Neural progenitor cell (in vitro differentiated cells): ENCODE results near the gene UNC13D. TPM values are rescaled to one million over a fixed set of nuclear protein-coding genes. Genes with fewer than 3 reads are reported as not detected.

ENCODE experiments used
- DNase-seq: peaks from one replicate; pipeline ENCODE4 v3.0.0-alpha.2; 2016; ENCODE audit warnings: low spot score
- H2AFZ ChIP-seq: fragments of 200-600 bp; sonication (generic); replicated peaks from 2 replicates; pipeline ENCODE4 v1.6.1; 2016; ENCODE audit warnings: antibody characterized with exemption
- H3F3A ChIP-seq: fragments of 200-600 bp; sonication (generic); 2 replicates; pipeline ENCODE4 v1.6.1; 2016; ENCODE audit warnings: antibody characterized with exemption, low read depth
- H3K27ac ChIP-seq: fragments of 200-600 bp; sonication (generic); 2 replicates; pipeline ENCODE4 v1.5.1; 2016; ENCODE audit warnings: mild to moderate bottlenecking
- H3K27me3 ChIP-seq: fragments of 200-600 bp; sonication (generic); 2 replicates; pipeline ENCODE4 v1.6.1; 2016; ENCODE audit warnings: mild to moderate bottlenecking, moderate library complexity
- H3K36me3 ChIP-seq: fragments of 200-600 bp; sonication (generic); 2 replicates; pipeline ENCODE4 v1.5.1; 2016
- H3K4me1 ChIP-seq: fragments of 200-600 bp; sonication (generic); 2 replicates; pipeline ENCODE4 v1.6.1; 2016; ENCODE audit warnings: mixed run types
- H3K4me2 ChIP-seq: fragments of 200-600 bp; sonication (generic); 2 replicates; pipeline ENCODE4 v1.6.1; 2016
- H3K4me3 ChIP-seq: fragments of 200-600 bp; sonication (generic); 2 replicates; pipeline ENCODE4 v1.5.1; 2016
- H3K79me2 ChIP-seq: fragments of 200-600 bp; sonication (generic); 2 replicates; pipeline ENCODE4 v1.6.1; 2016; ENCODE audit warnings: low read depth
- H3K9ac ChIP-seq: fragments of 200-600 bp; sonication (generic); 2 replicates; pipeline ENCODE4 v1.6.1; 2016
- H3K9me3 ChIP-seq: fragments of 200-600 bp; sonication (generic); 2 replicates; pipeline ENCODE4 v1.5.1; 2016; ENCODE audit warnings: low read depth
- H4K20me1 ChIP-seq: fragments of 200-600 bp; sonication (generic); 2 replicates; pipeline ENCODE4 v1.6.1; 2016; ENCODE audit warnings: low read depth
- H3K27ac Mint-ChIP-seq: 3 replicates; pipeline ENCODE4 v1.8.0; 2021; ENCODE audit warnings: mixed read lengths
- H3K27me3 Mint-ChIP-seq: 2 replicates; pipeline ENCODE4 v1.8.0; 2022; ENCODE audit warnings: low read depth, mild to moderate bottlenecking, inconsistent platforms, moderate library complexity, mixed read lengths; ENCODE audit not compliant: insufficient read depth
- H3K36me3 Mint-ChIP-seq: 3 replicates; pipeline ENCODE4 v1.8.0; 2021; ENCODE audit warnings: mixed read lengths
- H3K4me1 Mint-ChIP-seq: 3 replicates; pipeline ENCODE4 v1.8.0; 2021; ENCODE audit warnings: mixed read lengths
- H3K4me3 Mint-ChIP-seq: 3 replicates; pipeline ENCODE4 v1.8.0; 2021; ENCODE audit warnings: mild to moderate bottlenecking, moderate library complexity, mixed read lengths
- H3K9me3 Mint-ChIP-seq: 3 replicates; pipeline ENCODE4 v1.8.0; 2020; ENCODE audit warnings: mixed read lengths
- CTCF ChIP-seq: fragments of 200-600 bp; sonication (generic); IDR thresholded peaks from 2 replicates; pipeline ENCODE4 v1.5.1; 2017; ENCODE audit warnings: antibody characterized with exemption, mild to moderate bottlenecking
- EZH2 ChIP-seq: fragments of 200-600 bp; sonication (generic); IDR thresholded peaks from 2 replicates; pipeline ENCODE4 v1.6.1; 2017; ENCODE audit warnings: antibody characterized with exemption, mild to moderate bottlenecking, moderate library complexity
- EZH2phosphoT487 ChIP-seq: fragments of 200-600 bp; sonication (generic); IDR thresholded peaks from 2 replicates; pipeline ENCODE4 v1.6.1; 2017; ENCODE audit warnings: antibody characterized with exemption
- total RNA-seq: library from RNA; depleted of rRNA; stranded (reverse); fragments of >200 nt; gene quantifications from 2 replicates; pipeline ENCODE4 v1.2.3, GENCODE V29; 2015; ENCODE audit warnings: low replicate concordance

The UNC13D gene
- total RNA-seq, 1 donor from 2014 or later, result 0.09 TPM

- no peaks in the 10 kb centered on the region for H3K9me3 Mint-ChIP-seq
- H3K4me2 ChIP-seq, result no peak overlapping the region
- no peak overlapping the region for H3K9ac ChIP-seq
- H3K27ac Mint-ChIP-seq, result no peak overlapping the region
- no peaks in the 10 kb centered on the region for H3K79me2 ChIP-seq
- TF ChIP-seq EZH2 (no peak), EZH2phosphoT487 (no peak), CTCF (no peak)
- peaks cover 19% of the 10 kb centered on the region for H3K4me1 Mint-ChIP-seq
- no peaks in the 10 kb centered on the region for H3K9me3 ChIP-seq
- H2AFZ ChIP-seq, result no peak overlapping the region
- H3K27ac ChIP-seq, result no peak overlapping the region
- no peak overlapping the region for H3K4me3 ChIP-seq
- H3K4me3 Mint-ChIP-seq, result no peak overlapping the region
- peaks cover 47% of the 10 kb centered on the region for H3K27me3 ChIP-seq
- peaks cover 6% of the 10 kb centered on the region for H3K4me1 ChIP-seq
- H3K36me3 ChIP-seq, result no peaks in the 10 kb centered on the region
- H4K20me1 ChIP-seq, result no peaks in the 10 kb centered on the region
- H3F3A ChIP-seq, result peaks cover 24% of the 10 kb centered on the region
- H3K36me3 Mint-ChIP-seq, result no peaks in the 10 kb centered on the region
- peaks cover 37% of the 10 kb centered on the region for H3K27me3 Mint-ChIP-seq
- DNase-seq, result no peak
These were observed 31.2 kb upstream of the UNC13D start for GRCh38 chr17:75875182-75875939.

DNA sequence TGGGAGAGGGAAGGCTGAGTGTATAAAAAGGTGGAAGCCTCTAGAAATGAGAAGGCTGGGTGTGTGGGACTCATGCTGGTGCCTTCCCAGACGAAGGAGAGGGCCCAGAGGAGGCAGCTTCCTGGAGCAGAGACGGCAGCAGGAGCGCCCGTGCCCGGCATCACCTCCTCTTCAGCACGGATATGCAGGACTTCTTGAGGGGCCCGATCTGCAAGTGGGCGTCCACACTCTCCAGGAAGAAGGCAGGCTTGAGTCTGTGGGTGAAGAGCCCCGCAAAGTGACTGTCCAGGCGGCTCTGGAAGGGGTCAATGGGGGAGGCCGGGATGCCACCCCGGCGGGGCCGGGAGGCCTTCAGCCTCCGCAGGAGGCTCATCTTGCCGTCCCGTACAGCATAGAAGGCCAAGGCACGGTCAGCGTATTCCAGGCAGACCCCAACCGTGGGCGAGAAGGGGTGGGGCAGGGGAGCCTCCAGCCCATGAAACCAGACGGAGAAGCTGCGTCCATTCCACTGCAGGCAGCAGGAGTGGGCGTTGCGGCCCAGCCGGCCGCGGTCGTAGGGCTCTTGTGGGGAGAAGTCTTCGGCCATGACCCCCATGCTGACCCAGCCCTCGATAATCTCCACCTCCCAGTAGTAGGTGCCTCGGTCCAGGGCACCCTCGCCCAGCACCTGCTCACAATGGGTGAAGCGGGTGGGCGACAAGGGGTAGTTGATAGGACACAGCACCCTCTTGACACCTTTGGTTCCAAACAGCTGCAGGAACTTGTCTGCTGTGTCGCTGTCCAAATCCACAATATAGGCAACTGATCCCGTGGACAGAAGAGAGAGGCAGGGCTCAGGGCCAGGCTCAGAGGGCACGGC is 30.3 kb upstream of the UNC13D start:
- TF ChIP-seq EZH2 (no peak), CTCF (no peak), EZH2phosphoT487 (no peak)
- Histone ChIP-seq H3K4me1 (peaks cover 6% of the 10 kb centered on the region), H3F3A (peaks cover 24% of the 10 kb centered on the region), H3K4me2 (no peak overlapping the region), H2AFZ (no peak overlapping the region), H3K9ac (no peak overlapping the region), H3K9me3 (no peaks in the 10 kb centered on the region), H3K4me3 (no peak overlapping the region), H3K27me3 (peaks cover 39% of the 10 kb centered on the region), H4K20me1 (no peaks in the 10 kb centered on the region), H3K79me2 (no peaks in the 10 kb centered on the region), H3K27ac (no peak overlapping the region), H3K36me3 (no peaks in the 10 kb centered on the region)
- no peak overlapping the region for H3K27ac Mint-ChIP-seq
- peaks cover 27% of the 10 kb centered on the region for H3K4me1 Mint-ChIP-seq
- no peak for DNase-seq
- H3K9me3 Mint-ChIP-seq, result no peaks in the 10 kb centered on the region
- no peak overlapping the region for H3K4me3 Mint-ChIP-seq
- H3K36me3 Mint-ChIP-seq, result no peaks in the 10 kb centered on the region
- peaks cover 31% of the 10 kb centered on the region for H3K27me3 Mint-ChIP-seq

GRCh38 chr17:75873587-75874322 is 29.6 kb upstream of the UNC13D start:
- Mint-ChIP-seq H3K4me1 (peaks cover 33% of the 10 kb centered on the region), H3K36me3 (no peaks in the 10 kb centered on the region), H3K4me3 (no peak overlapping the region), H3K9me3 (no peaks in the 10 kb centered on the region), H3K27ac (no peak overlapping the region), H3K27me3 (peaks cover 23% of the 10 kb centered on the region)
- Histone ChIP-seq H3K4me3 (no peak overlapping the region), H3K4me1 (peaks cover 6% of the 10 kb centered on the region), H3K27me3 (peaks cover 31% of the 10 kb centered on the region), H2AFZ (no peak overlapping the region), H4K20me1 (no peaks in the 10 kb centered on the region), H3K9me3 (no peaks in the 10 kb centered on the region), H3K79me2 (no peaks in the 10 kb centered on the region), H3K9ac (no peak overlapping the region), H3K36me3 (no peaks in the 10 kb centered on the region), H3K4me2 (no peak overlapping the region), H3F3A (peaks cover 16% of the 10 kb centered on the region), H3K27ac (no peak overlapping the region)
- TF ChIP-seq CTCF, result no peak
- no peak for TF ChIP-seq EZH2phosphoT487
- no peak for DNase-seq
